T-cell (primary cell): Measurements from ENCODE around the gene DNASE1L1. TPM values are rescaled to one million over a fixed set of nuclear protein-coding genes. Genes with fewer than 3 reads are reported as not detected.
A peak's percentile ranks its signal among the peaks of the same experiment; 100 is the strongest.

Experiments
- ATAC-seq, 4 experiments: fragments of 200-7000 bp in 3 of 4; fragments of 150-1000 bp in 1 of 4; cut with Tn5 transposase; replicated peaks in 1 of 4; 1 replicate in 3 of 4; 2 replicates in 1 of 4; pipeline ENCODE4 v1.10.0; 2021; ENCODE audit warnings: moderate library complexity in 3 of 4, mild to moderate bottlenecking in 2 of 4, moderate number of reproducible peaks in 1 of 4
- CTCF ChIA-PET, 2 donors: fragments of 300-600 bp; sonication (Branson Sonifier 250); formaldehyde crosslinking; loops; one replicate each; lab custom pipeline; 2022; ENCODE audit warnings: antibody characterized with exemption in 2 of 2; lab: Charles Lee
- POLR2A ChIA-PET, 2 donors: fragments of 300-600 bp; sonication (Branson Sonifier 250); formaldehyde crosslinking; loops; one replicate each; lab custom pipeline; 2022; ENCODE audit warnings: antibody characterized with exemption in 2 of 2; lab: Charles Lee
- DNase-seq, 35 experiments: peaks; one replicate each; pipeline versions ENCODE4 v3.0.0 to v3.0.0-alpha.2; 2013 to 2023
- H3K27ac ChIP-seq: one replicate; pipeline ENCODE4 v1.5.1; 2013; ENCODE audit warnings: low read length
- H3K27me3 ChIP-seq, 2 experiments: replicated peaks in 1 of 2; 1 replicate in 1 of 2; 2 replicates in 1 of 2; pipeline versions ENCODE4 v1.6.1 to v1.7.0; 2013; ENCODE audit warnings: low read length in 1 of 2, mixed read lengths in 1 of 2; ENCODE audit not compliant: control insufficient read depth in 2 of 2, insufficient read depth in 2 of 2; ENCODE audit errors: extremely low read depth in 1 of 2
- H3K36me3 ChIP-seq, 2 donors: 1 replicate in 1 of 2; 2 replicates in 1 of 2; pipeline versions ENCODE4 v1.6.1 to v1.7.0; 2013; ENCODE audit warnings: low read length in 1 of 2; ENCODE audit not compliant: control insufficient read depth in 2 of 2, insufficient read depth in 1 of 2; ENCODE audit errors: extremely low read depth in 1 of 2
- H3K4me1 ChIP-seq, 2 experiments: 1 replicate in 1 of 2; 2 replicates in 1 of 2; pipeline versions ENCODE4 v1.6.1 to v1.7.0; 2013; ENCODE audit warnings: low read length in 2 of 2, mixed read lengths in 1 of 2; ENCODE audit not compliant: insufficient read depth in 2 of 2, control insufficient read depth in 1 of 2; ENCODE audit errors: extremely low read depth in 1 of 2
- H3K4me3 ChIP-seq, 2 donors: 1 replicate in 1 of 2; 2 replicates in 1 of 2; pipeline versions ENCODE4 v1.5.1 to v1.7.0; 2013; ENCODE audit warnings: mild to moderate bottlenecking in 2 of 2, low read length in 1 of 2, moderate library complexity in 1 of 2; ENCODE audit not compliant: control insufficient read depth in 1 of 2; ENCODE audit errors: extremely low read depth in 1 of 2
- H3K9me3 ChIP-seq: 2 replicates; pipeline ENCODE4 v1.7.0; 2013
- H3K27ac Mint-ChIP-seq, 2 donors: one replicate each; pipeline ENCODE4 v1.8.0; 2020 to 2021; ENCODE audit warnings: mild to moderate bottlenecking in 2 of 2, mixed read lengths in 2 of 2
- H3K27me3 Mint-ChIP-seq, 2 donors: one replicate each; pipeline ENCODE4 v1.8.0; 2021 to 2022; ENCODE audit warnings: mixed read lengths in 2 of 2
- H3K36me3 Mint-ChIP-seq: one replicate; pipeline ENCODE4 v1.8.0; 2021; ENCODE audit warnings: mixed read lengths
- H3K4me1 Mint-ChIP-seq, 3 donors: one replicate each; pipeline ENCODE4 v1.8.0; 2020 to 2022; ENCODE audit warnings: mixed read lengths in 3 of 3, mild to moderate bottlenecking in 1 of 3
- H3K4me3 Mint-ChIP-seq, 3 donors: one replicate each; pipeline ENCODE4 v1.8.0; 2020 to 2022; ENCODE audit warnings: mild to moderate bottlenecking in 3 of 3, mixed read lengths in 3 of 3, moderate library complexity in 3 of 3
- H3K9me3 Mint-ChIP-seq, 3 donors: one replicate each; pipeline ENCODE4 v1.8.0; 2020 to 2022; ENCODE audit warnings: mixed read lengths in 3 of 3
- WGBS: methylation state at CpG from one replicate; pipeline ENCODE4 v1.1.5; 2013; ENCODE audit warnings: missing lambda C conversion rate; ENCODE audit not compliant: insufficient coverage; 5-methylcytosine and 5-hydroxymethylcytosine counted together
- total RNA-seq, 35 experiments: library from RNA in 6 of 35; stranded (reverse) in 6 of 35; fragments of 120-200 nt in 1 of 35; gene quantifications; one replicate each; pipeline versions ENCODE4 v1.2.1 to v1.2.4 and lab custom pipeline; 2013 to 2026

Gene DNASE1L1
- total RNA-seq, 5 donors from 2014 or later (not counting 1 experiment from before 2014, with no cell fraction given): 22.6 to 31.3 (median 25.5) TPM

GRCh38 chrX:154369449-154370299 lies 39.4 kb downstream of the DNASE1L1 start:
- Histone ChIP-seq H3K27me3 (no peaks in the 10 kb centered on the region), H3K36me3 (peaks cover 0 to 39% of the 10 kb centered on the region in 2 donors), H3K4me1 (peaks cover 7 to 71% of the 10 kb centered on the region in 2 experiments), H3K9me3 (no peaks in the 10 kb centered on the region), H3K4me3 (peak overlapping the region; percentile 76 to 89), H3K27ac (peak overlapping the region; percentile 97)
- Mint-ChIP-seq H3K4me3 (peak overlapping the region; percentile 88 to 95 (median 89)), H3K36me3 (peaks cover 2% of the 10 kb centered on the region), H3K4me1 (peaks cover 30 to 35% (median 30%) of the 10 kb centered on the region in 3 donors), H3K27ac (peak overlapping the region; percentile 80 to 97), H3K9me3 (no peaks in the 10 kb centered on the region), H3K27me3 (no peaks in the 10 kb centered on the region)
- ChIA-PET POLR2A (interaction anchor here in 1 of 2 donors (0.5 to 0.6 kb wide), 2 partner anchors 9 to 10 kb away, joined by 3 to 5 read pairs; partner anchors contain the start of gene EMD), CTCF (interaction anchor here in 1 of 2 donors (0.7 kb wide), 1 partner anchor 8 kb away, joined by 3 read pairs; no protein-coding TSS in a partner anchor)
- peak in 34 of 35 experiments; percentile 34 to 78 (median 60) for DNase-seq
- ATAC-seq: peak; percentile 13 to 37 (median 24)
- WGBS: no CpG with 5 or more reads among the region's 13 CpGs

GRCh38 chrX:154368630-154369448 lies 40.2 kb downstream of the DNASE1L1 start:
- no peaks in the 10 kb centered on the region for H3K9me3 ChIP-seq
- peaks cover 3% of the 10 kb centered on the region for H3K36me3 Mint-ChIP-seq
- 0% methylated on average over 1 of the region's 16 CpGs for WGBS
- H3K27me3 ChIP-seq: no peaks in the 10 kb centered on the region
- no peaks in the 10 kb centered on the region for H3K9me3 Mint-ChIP-seq
- H3K27ac Mint-ChIP-seq: peak overlapping the region; percentile 90
- DNase-seq: peak; percentile 67 to 92 (median 87)
- H3K4me1 ChIP-seq: peaks cover 5 to 74% of the 10 kb centered on the region in 2 experiments
- peak overlapping the region; percentile 77 to 95 (median 88) for H3K4me3 Mint-ChIP-seq
- peaks cover 31 to 37% (median 32%) of the 10 kb centered on the region in 3 donors for H3K4me1 Mint-ChIP-seq
- ATAC-seq: peak; percentile 41 to 57 (median 56)
- peaks cover 2 to 48% of the 10 kb centered on the region in 2 donors for H3K36me3 ChIP-seq
- peak overlapping the region; percentile 35 to 89 for H3K4me3 ChIP-seq
- POLR2A ChIA-PET: no interaction called here
- peak overlapping the region; percentile 97 for H3K27ac ChIP-seq
- CTCF ChIA-PET: interaction anchor here in 1 of 2 donors (0.6 to 0.7 kb wide), 2 partner anchors 9 to 394 kb away, joined by 3 read pairs; partner anchors contain the start of gene DKC1
- H3K27me3 Mint-ChIP-seq: no peaks in the 10 kb centered on the region

GRCh38 chrX:154367474-154368308 lies 41.4 kb downstream of the DNASE1L1 start:
- Histone ChIP-seq H3K27me3 (no peaks in the 10 kb centered on the region), H3K9me3 (no peaks in the 10 kb centered on the region), H3K4me3 (peak overlapping the region in 1 of 2 donors; percentile 89), H3K4me1 (peaks cover 0 to 70% of the 10 kb centered on the region in 2 experiments), H3K36me3 (peaks cover 4 to 56% of the 10 kb centered on the region in 2 donors), H3K27ac (peak overlapping the region; percentile 97)
- ATAC-seq: no peak
- H3K27ac Mint-ChIP-seq: peak overlapping the region; percentile 90
- DNase-seq: no peak
- peak overlapping the region; percentile 77 to 95 (median 88) for H3K4me3 Mint-ChIP-seq
- H3K4me1 Mint-ChIP-seq: peaks cover 25 to 33% (median 31%) of the 10 kb centered on the region in 3 donors
- H3K36me3 Mint-ChIP-seq: peaks cover 8% of the 10 kb centered on the region
- POLR2A ChIA-PET: interaction anchor here in 1 of 2 donors (0.5 kb wide), 1 partner anchor 10 kb away, joined by 4 read pairs; no protein-coding TSS in a partner anchor
- CTCF ChIA-PET: interaction anchor here in 1 of 2 donors (0.6 kb wide), 1 partner anchor 395 kb away, joined by 3 read pairs; the partner anchor contains the start of gene DKC1
- 85% methylated on average over 16 of the region's 31 CpGs for WGBS
- no peaks in the 10 kb centered on the region for H3K27me3 Mint-ChIP-seq
- H3K9me3 Mint-ChIP-seq: no peaks in the 10 kb centered on the region

- no peak overlapping the region for H3K4me3 ChIP-seq
- Mint-ChIP-seq H3K9me3 (no peaks in the 10 kb centered on the region), H3K36me3 (peaks cover 10% of the 10 kb centered on the region), H3K27me3 (no peaks in the 10 kb centered on the region), H3K27ac (peak overlapping the region; percentile 36 to 61), H3K4me3 (peak overlapping the region in 1 of 3 donors; percentile 19), H3K4me1 (peaks cover 20 to 29% (median 27%) of the 10 kb centered on the region in 3 donors)
- peaks cover 5 to 67% of the 10 kb centered on the region in 2 donors for H3K36me3 ChIP-seq
- ChIA-PET POLR2A (no interaction called here), CTCF (no interaction called here)
- ATAC-seq (no peak), DNase-seq (no peak)
- peak overlapping the region; percentile 97 for H3K27ac ChIP-seq
- H3K27me3 ChIP-seq: no peaks in the 10 kb centered on the region
- no peaks in the 10 kb centered on the region for H3K9me3 ChIP-seq
- 20% methylated on average over 2 of the region's 11 CpGs for WGBS
- peaks cover 0 to 70% of the 10 kb centered on the region in 2 experiments for H3K4me1 ChIP-seq
Observed at GRCh38 chrX:154366666-154367055, 42.4 kb downstream of the DNASE1L1 start.

- ChIA-PET CTCF (interaction anchor here in 1 of 2 donors (0.5 to 0.6 kb wide), 2 partner anchors 30 to 51 kb away, joined by 3 to 4 read pairs; no protein-coding TSS in a partner anchor), POLR2A (no interaction called here)
- Mint-ChIP-seq H3K36me3 (peaks cover 10% of the 10 kb centered on the region), H3K27ac (no peak overlapping the region), H3K27me3 (no peaks in the 10 kb centered on the region), H3K4me3 (peak overlapping the region in 1 of 3 donors; percentile 24), H3K4me1 (peaks cover 21 to 33% (median 29%) of the 10 kb centered on the region in 3 donors), H3K9me3 (no peaks in the 10 kb centered on the region)
- no peak for DNase-seq
- Histone ChIP-seq H3K9me3 (no peaks in the 10 kb centered on the region), H3K27me3 (no peaks in the 10 kb centered on the region), H3K4me1 (peaks cover 0 to 75% of the 10 kb centered on the region in 2 experiments), H3K36me3 (peaks cover 5 to 72% of the 10 kb centered on the region in 2 donors), H3K27ac (peak overlapping the region; percentile 97), H3K4me3 (no peak overlapping the region)
- ATAC-seq: no peak
- 92% methylated on average over 23 of the region's 32 CpGs for WGBS
Observed at GRCh38 chrX:154365997-154366665, 42.9 kb downstream of the DNASE1L1 start.
